Activated T-helper 17 cell treated with anti-CD3 and anti-CD28 coated beads, Interleukin-2, amount 50 U/mL, for 72 hours (primary cell): Measurements from ENCODE around the gene TMEM115. TPM values are rescaled to one million over a fixed set of nuclear protein-coding genes. Genes with fewer than 3 reads are reported as not detected.
A peak's percentile ranks its signal among the peaks of the same experiment; 100 is the strongest.

ENCODE experiments used
- ATAC-seq: fragments of 150-1000 bp; cut with Tn5 transposase; replicated peaks from 2 replicates; pipeline ENCODE4 v1.10.0; 2021; ENCODE audit warnings: mild to moderate bottlenecking, moderate library complexity
- H3K27ac Mint-ChIP-seq: one replicate; pipeline ENCODE4 v1.8.0; 2022; ENCODE audit warnings: mixed read lengths
- H3K27me3 Mint-ChIP-seq: one replicate; pipeline ENCODE4 v1.8.0; 2022; ENCODE audit warnings: mixed read lengths
- H3K36me3 Mint-ChIP-seq: one replicate; pipeline ENCODE4 v1.8.0; 2022; ENCODE audit warnings: low read depth, mild to moderate bottlenecking, mixed read lengths
- H3K4me1 Mint-ChIP-seq: one replicate; pipeline ENCODE4 v1.8.0; 2022; ENCODE audit warnings: mixed read lengths
- H3K4me3 Mint-ChIP-seq: one replicate; pipeline ENCODE4 v1.8.0; 2022; ENCODE audit warnings: mild to moderate bottlenecking, mixed read lengths
- H3K9me3 Mint-ChIP-seq: one replicate; pipeline ENCODE4 v1.8.0; 2022; ENCODE audit warnings: mixed read lengths
- total RNA-seq, 2 donors: library from RNA; stranded (reverse); gene quantifications; one replicate each; pipeline ENCODE4 v1.2.3, GENCODE V29; 2022

The TMEM115 gene
- total RNA-seq, 2 donors from 2014 or later = 14.3 to 21.9 TPM

DNA sequence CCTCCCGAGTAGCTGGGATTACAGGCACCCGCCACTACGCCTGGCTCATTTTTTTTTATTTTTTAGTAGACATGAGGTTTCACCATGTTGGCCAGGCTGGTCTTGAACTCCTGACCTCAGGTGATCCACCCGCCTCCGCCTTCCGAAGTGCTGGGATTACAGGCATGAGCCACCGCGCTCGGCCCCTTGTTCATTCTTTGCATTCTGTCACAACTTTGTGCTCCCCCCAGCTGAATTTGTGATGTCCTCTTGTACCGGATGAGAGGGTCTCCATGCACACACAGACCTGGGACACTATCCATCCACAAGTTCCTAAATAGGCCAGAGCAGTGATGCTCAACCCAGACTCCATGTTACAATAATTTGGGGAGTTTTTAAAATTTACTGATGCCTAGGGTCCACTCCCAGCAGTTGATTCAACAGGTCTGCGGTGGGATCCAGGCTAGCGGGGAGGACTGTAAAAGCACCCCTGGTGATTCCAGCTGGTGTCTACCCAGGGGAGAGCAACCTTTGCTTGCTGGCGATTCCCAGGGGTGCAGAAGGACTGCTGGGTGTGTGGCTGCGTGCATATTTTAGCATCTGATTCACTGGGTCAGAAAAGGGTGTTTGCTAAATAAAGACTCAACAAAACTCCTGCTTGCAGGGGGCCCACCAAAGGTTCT lies 19.7 kb downstream of the TMEM115 start:
- Mint-ChIP-seq H3K36me3 (peaks cover 57% of the 10 kb centered on the region), H3K4me3 (peak overlapping the region; percentile 98), H3K4me1 (peaks cover 11% of the 10 kb centered on the region), H3K27ac (peak overlapping the region; percentile 93), H3K9me3 (no peaks in the 10 kb centered on the region), H3K27me3 (no peaks in the 10 kb centered on the region)
- ATAC-seq = no peak

DNA sequence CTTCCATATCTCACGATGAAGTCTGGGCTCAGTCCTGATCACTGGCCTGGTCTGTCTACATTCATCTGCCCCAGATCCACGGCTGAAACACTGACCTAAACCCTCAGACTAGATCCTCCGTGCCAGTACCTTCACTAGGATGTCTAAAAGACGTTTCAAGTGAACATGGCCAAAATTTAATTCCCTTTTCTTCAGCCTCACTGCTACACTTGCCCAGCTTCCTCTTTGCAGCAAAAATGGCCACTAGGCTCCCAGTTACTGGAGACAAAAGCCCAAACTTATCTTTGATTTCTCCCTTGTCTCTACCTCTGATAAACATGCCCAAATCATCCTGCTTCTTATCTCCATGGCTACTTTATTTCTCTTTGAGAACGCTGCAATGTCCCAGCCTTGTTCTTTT lies 20.4 kb downstream of the TMEM115 start:
- Mint-ChIP-seq H3K4me1 (peaks cover 15% of the 10 kb centered on the region), H3K36me3 (peaks cover 63% of the 10 kb centered on the region), H3K27me3 (no peaks in the 10 kb centered on the region), H3K9me3 (no peaks in the 10 kb centered on the region), H3K4me3 (peak overlapping the region; percentile 98), H3K27ac (peak overlapping the region; percentile 93)
- ATAC-seq = no peak

DNA sequence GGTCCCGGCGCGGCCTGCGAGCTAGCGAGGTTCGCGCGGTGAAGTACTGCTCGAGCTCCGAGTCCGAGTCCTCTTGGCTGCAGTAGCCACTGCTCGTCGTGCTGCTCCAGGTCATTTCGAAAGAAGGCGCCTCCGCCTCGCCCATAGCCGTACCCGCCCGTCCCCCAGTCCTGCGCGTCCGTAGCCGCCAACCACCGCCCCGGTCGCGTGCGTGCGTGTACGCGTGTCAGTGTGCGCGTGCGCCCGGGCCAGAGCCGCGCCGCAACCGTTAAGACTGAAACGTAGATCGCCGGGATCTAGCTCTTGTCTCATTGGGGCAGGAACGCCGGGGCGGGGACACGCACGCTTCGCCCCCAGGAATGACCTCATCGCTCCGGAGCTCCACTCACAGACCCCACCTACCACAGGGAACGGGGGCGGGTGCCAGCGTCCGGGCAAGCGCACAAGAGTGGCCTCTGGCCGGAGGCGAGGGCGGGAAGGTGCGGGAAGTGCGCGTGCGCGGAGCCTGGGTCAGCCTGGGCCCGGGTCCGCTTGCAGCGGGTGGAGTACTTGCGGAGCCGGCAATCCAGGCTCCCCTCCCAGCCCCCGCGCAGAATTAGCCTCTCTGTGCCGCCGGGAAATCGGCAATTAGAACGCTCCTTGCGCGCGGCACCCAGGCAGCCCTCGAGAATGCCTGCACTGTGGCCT lies 22.0 kb downstream of the TMEM115 start:
- H3K27ac Mint-ChIP-seq = peak overlapping the region; percentile 93
- H3K27me3 Mint-ChIP-seq = no peaks in the 10 kb centered on the region
- no peaks in the 10 kb centered on the region for H3K9me3 Mint-ChIP-seq
- peak; percentile 80 for ATAC-seq
- H3K4me3 Mint-ChIP-seq = peak overlapping the region; percentile 98
- peaks cover 20% of the 10 kb centered on the region for H3K4me1 Mint-ChIP-seq
- H3K36me3 Mint-ChIP-seq = peaks cover 80% of the 10 kb centered on the region

DNA sequence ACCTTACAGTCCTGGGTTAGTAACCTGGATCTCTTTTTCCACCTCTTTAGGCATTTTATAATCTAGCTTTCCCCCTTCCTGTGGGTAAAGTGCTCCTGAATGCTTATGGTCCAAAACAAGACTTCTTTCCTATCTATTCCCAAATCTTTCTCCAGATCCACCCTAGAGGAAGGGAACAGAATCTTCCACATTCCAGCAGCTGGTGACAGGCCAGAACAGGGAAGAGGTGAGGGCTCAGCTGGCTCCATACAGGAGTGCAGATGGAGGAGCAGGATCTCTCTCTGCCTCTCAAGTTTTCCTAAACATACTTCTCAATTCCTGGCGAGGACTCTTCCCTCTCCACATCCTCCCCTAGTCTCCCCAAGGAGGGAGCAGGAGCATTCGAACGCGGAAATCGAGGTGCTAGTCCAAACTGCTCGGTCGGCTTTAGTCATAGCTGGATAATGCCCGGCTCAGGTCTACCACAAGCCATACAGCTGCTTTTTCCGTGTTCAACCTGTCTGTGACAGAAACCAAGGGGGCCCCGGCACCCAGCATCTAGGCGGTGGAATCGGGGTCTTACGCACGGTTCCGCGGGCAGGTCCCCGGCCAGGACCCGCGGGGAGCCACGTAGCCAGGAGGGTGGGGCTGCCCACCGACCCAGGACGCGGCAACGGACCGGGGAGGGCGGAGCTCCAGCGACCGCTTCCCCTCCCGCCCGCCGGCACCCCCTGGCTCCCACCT lies 22.7 kb downstream of the TMEM115 start:
- peak overlapping the region; percentile 98 for H3K4me3 Mint-ChIP-seq
- H3K36me3 Mint-ChIP-seq = peaks cover 87% of the 10 kb centered on the region
- H3K27ac Mint-ChIP-seq = peak overlapping the region; percentile 93
- ATAC-seq = peak; percentile 48
- no peaks in the 10 kb centered on the region for H3K9me3 Mint-ChIP-seq
- no peaks in the 10 kb centered on the region for H3K27me3 Mint-ChIP-seq
- peaks cover 20% of the 10 kb centered on the region for H3K4me1 Mint-ChIP-seq

DNA sequence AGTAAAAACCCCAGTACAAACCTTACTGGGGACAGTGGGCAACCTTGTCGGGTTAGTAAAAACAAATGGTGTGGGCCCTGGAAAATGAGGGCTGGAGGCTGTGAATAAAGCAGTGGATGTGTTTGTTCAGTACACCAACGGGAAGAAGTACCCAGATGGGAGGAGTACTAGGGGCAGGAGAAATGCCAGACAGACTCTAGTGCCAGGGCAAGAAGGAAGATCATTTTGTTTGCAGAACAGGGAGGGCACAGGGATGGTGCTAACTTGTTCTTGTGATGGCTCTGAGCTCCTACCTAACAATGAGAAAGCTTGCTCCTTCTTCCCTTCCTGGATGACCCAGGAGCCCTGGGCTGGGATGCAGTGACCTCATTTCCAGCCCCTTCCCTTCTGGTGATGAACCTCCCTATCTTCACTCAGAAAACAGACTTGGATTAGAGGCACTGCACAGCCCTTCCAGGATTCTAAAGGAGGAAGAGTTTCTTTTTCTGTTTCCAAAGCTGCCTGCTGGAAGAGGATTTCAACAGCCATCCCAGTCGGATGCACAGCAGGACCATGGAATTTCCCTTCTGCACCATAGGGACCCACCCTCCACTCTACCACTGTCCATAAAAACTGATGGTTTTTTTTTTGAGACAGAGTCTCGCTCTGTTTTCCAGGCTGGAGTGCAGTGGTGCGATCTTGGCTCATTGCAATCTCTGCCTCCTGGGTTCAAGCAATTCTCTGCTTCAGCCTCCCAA lies 24.8 kb downstream of the TMEM115 start:
- H3K4me1 Mint-ChIP-seq = peaks cover 20% of the 10 kb centered on the region
- ATAC-seq = no peak
- H3K27me3 Mint-ChIP-seq = no peaks in the 10 kb centered on the region
- peak overlapping the region; percentile 98 for H3K4me3 Mint-ChIP-seq
- H3K27ac Mint-ChIP-seq = peak overlapping the region; percentile 82
- no peaks in the 10 kb centered on the region for H3K9me3 Mint-ChIP-seq
- H3K36me3 Mint-ChIP-seq = peaks cover 100% of the 10 kb centered on the region

GRCh38 chr3:50333744-50334328 lies 25.5 kb downstream of the TMEM115 start:
- no peak for ATAC-seq
- H3K9me3 Mint-ChIP-seq = no peaks in the 10 kb centered on the region
- peaks cover 14% of the 10 kb centered on the region for H3K4me1 Mint-ChIP-seq
- peak overlapping the region; percentile 98 for H3K4me3 Mint-ChIP-seq
- peaks cover 99% of the 10 kb centered on the region for H3K36me3 Mint-ChIP-seq
- H3K27ac Mint-ChIP-seq = peak overlapping the region; percentile 82
- no peaks in the 10 kb centered on the region for H3K27me3 Mint-ChIP-seq

GRCh38 chr3:50331364-50331907 lies 27.9 kb downstream of the TMEM115 start:
- H3K4me3 Mint-ChIP-seq = no peak overlapping the region
- H3K9me3 Mint-ChIP-seq = no peaks in the 10 kb centered on the region
- H3K27ac Mint-ChIP-seq = no peak overlapping the region
- H3K36me3 Mint-ChIP-seq = peaks cover 84% of the 10 kb centered on the region
- peaks cover 9% of the 10 kb centered on the region for H3K4me1 Mint-ChIP-seq
- ATAC-seq = no peak
- no peaks in the 10 kb centered on the region for H3K27me3 Mint-ChIP-seq

DNA sequence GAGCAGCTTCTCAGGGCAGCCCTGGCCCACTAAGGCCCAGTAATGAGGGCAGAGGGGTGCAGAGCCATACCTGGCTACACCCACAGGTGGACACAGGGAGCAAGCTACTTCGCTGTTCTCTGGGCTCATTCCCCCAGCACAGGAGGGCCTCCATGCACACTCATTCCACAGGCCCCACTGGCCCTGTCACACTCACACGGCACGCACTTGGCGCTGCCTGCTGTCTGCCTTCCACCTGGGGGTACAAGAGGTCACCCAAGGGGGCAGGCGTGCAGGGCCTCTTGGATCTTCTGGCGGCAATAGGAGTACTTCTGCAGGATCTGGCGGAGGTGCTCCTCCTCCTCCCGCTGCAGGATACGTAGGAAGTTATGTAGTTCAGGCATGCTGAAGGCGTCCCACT lies 29.0 kb downstream of the TMEM115 start:
- no peak for ATAC-seq
- no peak overlapping the region for H3K4me3 Mint-ChIP-seq
- H3K27ac Mint-ChIP-seq = no peak overlapping the region
- no peaks in the 10 kb centered on the region for H3K9me3 Mint-ChIP-seq
- H3K4me1 Mint-ChIP-seq = peaks cover 9% of the 10 kb centered on the region
- H3K27me3 Mint-ChIP-seq = no peaks in the 10 kb centered on the region
- H3K36me3 Mint-ChIP-seq = peaks cover 75% of the 10 kb centered on the region

DNA sequence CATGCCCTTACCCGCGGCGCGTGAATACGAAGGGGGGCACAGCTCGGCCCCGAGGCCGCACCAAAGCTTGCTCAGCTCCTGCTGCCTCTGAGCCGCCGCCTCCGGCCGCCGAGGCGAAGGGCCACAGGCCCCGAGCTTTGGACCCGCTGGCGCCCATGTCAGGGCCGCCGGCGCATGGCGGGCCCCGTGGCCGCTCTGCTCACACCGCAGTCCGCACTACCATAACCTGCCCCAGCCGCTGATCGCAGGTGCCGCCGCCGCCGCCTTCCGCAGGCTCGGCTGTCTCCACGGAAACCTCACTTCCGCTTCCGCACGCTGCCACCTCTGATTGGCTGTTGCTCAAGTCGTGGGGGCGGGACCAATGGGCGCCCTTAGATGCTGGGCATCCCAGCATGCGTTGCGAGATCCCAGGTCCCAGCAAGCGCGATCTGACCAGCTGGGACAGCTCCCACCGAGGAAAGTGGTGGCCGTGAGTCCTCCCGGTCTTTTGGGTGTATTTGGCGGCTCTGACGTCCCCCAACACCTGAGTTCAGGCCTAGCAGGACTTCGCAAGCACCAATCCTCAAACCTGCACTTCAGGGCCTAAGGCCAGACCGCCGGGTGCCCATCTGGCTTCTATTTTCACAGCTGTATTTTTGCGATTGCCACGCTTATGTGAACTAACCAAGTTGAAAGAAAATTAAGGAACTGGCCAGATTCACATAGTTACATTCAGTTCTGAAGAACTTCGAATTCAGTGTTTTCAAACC lies 31.2 kb downstream of the TMEM115 start, which contains the start of gene TUSC2:
TSS of gene TUSC2 (minus strand) at position 281 of the 749 bp plus-strand sequence. CDS start at position 157, 124 bp downstream.
- peaks cover 62% of the 10 kb centered on the region for H3K36me3 Mint-ChIP-seq
- no peaks in the 10 kb centered on the region for H3K4me1 Mint-ChIP-seq
- ATAC-seq = peak; percentile 98
- no peaks in the 10 kb centered on the region for H3K27me3 Mint-ChIP-seq
- no peaks in the 10 kb centered on the region for H3K9me3 Mint-ChIP-seq
- H3K4me3 Mint-ChIP-seq = peak within 1 kb of the TSS; percentile 82
- H3K27ac Mint-ChIP-seq = peak within 1 kb of the TSS; percentile 87

GRCh38 chr3:50327129-50327528 lies 32.2 kb downstream of the TMEM115 start:
- peak overlapping the region; percentile 87 for H3K27ac Mint-ChIP-seq

GRCh38 chr3:50326182-50326541 lies 33.2 kb downstream of the TMEM115 start:
- Mint-ChIP-seq H3K9me3 (no peaks in the 10 kb centered on the region), H3K36me3 (peaks cover 42% of the 10 kb centered on the region), H3K4me3 (peak overlapping the region; percentile 82), H3K27ac (no peak overlapping the region), H3K4me1 (no peaks in the 10 kb centered on the region), H3K27me3 (no peaks in the 10 kb centered on the region)
- ATAC-seq = no peak

More at GRCh38 chr3:50327129-50327528, 32.2 kb downstream of the TMEM115 start:
- no peak for ATAC-seq
- H3K4me3 Mint-ChIP-seq = peak overlapping the region; percentile 82
- no peaks in the 10 kb centered on the region for H3K27me3 Mint-ChIP-seq
- no peaks in the 10 kb centered on the region for H3K9me3 Mint-ChIP-seq
- no peaks in the 10 kb centered on the region for H3K4me1 Mint-ChIP-seq
- H3K36me3 Mint-ChIP-seq = peaks cover 52% of the 10 kb centered on the region

GRCh38 chr3:50325497-50326181 lies 33.7 kb downstream of the TMEM115 start:
- peak overlapping the region; percentile 82 for H3K4me3 Mint-ChIP-seq
- H3K27ac Mint-ChIP-seq = no peak overlapping the region
- no peak for ATAC-seq
- H3K36me3 Mint-ChIP-seq = peaks cover 37% of the 10 kb centered on the region
- H3K9me3 Mint-ChIP-seq = no peaks in the 10 kb centered on the region
- H3K27me3 Mint-ChIP-seq = no peaks in the 10 kb centered on the region
- H3K4me1 Mint-ChIP-seq = no peaks in the 10 kb centered on the region

DNA sequence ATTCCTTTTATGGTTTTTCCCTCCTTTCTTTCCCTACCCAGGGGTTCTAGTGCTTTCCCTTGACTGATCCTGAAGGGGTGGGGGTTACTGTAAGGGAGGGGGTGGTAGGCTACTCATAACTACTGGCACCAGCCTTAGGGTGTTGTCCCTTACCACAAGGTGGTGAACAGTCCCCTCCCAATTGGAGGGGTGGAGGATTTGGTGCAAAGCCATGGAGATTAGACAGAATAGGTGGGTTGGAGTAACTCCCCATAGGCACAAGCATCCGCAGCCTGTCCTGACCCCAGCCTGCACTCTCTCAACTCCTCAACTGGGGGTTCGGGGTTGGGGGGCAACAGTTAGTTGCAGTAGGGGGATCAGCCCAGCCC lies 34.2 kb downstream of the TMEM115 start:
- peak overlapping the region; percentile 4 for H3K27ac Mint-ChIP-seq
- ATAC-seq = no peak
- H3K36me3 Mint-ChIP-seq = peaks cover 31% of the 10 kb centered on the region
- no peak overlapping the region for H3K4me3 Mint-ChIP-seq
- H3K27me3 Mint-ChIP-seq = no peaks in the 10 kb centered on the region
- no peaks in the 10 kb centered on the region for H3K9me3 Mint-ChIP-seq
- H3K4me1 Mint-ChIP-seq = peaks cover 2% of the 10 kb centered on the region
